Ishikawa (cell line): ENCODE results near the gene CCDC177.

Source experiments
- CEBPB ChIP-seq: IDR thresholded peaks from 2 replicates; pipeline ENCODE4 v1.6.1; 2012
- CREB1 ChIP-seq: IDR thresholded peaks from 2 replicates; pipeline ENCODE4 v1.6.1; 2012; ENCODE audit warnings: low read depth
- EGR1 ChIP-seq: IDR thresholded peaks from 2 replicates; pipeline ENCODE4 v1.6.1; 2012
- EP300 ChIP-seq: IDR thresholded peaks from 2 replicates; pipeline ENCODE4 v1.6.1; 2012; ENCODE audit warnings: borderline replicate concordance
- FOXM1 ChIP-seq: IDR thresholded peaks from 2 replicates; pipeline ENCODE4 v1.6.1; 2012; ENCODE audit warnings: low read depth, borderline replicate concordance
- RAD21 ChIP-seq: IDR thresholded peaks from 2 replicates; pipeline ENCODE4 v1.6.1; 2012; ENCODE audit warnings: low read depth
- TAF1 ChIP-seq: IDR thresholded peaks from 2 replicates; pipeline ENCODE4 v1.6.1; 2012; ENCODE audit warnings: low read depth, mild to moderate bottlenecking
- TCF12 ChIP-seq: IDR thresholded peaks from 2 replicates; pipeline ENCODE4 v1.6.1; 2012; ENCODE audit warnings: low read depth
- TEAD4 ChIP-seq: IDR thresholded peaks from 2 replicates; pipeline ENCODE4 v1.6.1; 2012
- YY1 ChIP-seq: IDR thresholded peaks from 2 replicates; pipeline ENCODE4 v1.6.1; 2012; ENCODE audit warnings: low read depth
- ZBTB7A ChIP-seq: IDR thresholded peaks from 2 replicates; pipeline ENCODE4 v1.6.1; 2012; ENCODE audit warnings: low read depth
- TF ChIP-seq, protein P1 (sequence below): IDR thresholded peaks from 2 replicates; pipeline ENCODE4 v1.6.1; 2012
- TF ChIP-seq, protein P2 (sequence below): IDR thresholded peaks from 2 replicates; pipeline ENCODE4 v1.6.1; 2012
- TF ChIP-seq, protein P3 (sequence below): IDR thresholded peaks from 2 replicates; pipeline ENCODE4 v1.6.1; 2012; ENCODE audit warnings: low read depth, mild to moderate bottlenecking

DNA sequence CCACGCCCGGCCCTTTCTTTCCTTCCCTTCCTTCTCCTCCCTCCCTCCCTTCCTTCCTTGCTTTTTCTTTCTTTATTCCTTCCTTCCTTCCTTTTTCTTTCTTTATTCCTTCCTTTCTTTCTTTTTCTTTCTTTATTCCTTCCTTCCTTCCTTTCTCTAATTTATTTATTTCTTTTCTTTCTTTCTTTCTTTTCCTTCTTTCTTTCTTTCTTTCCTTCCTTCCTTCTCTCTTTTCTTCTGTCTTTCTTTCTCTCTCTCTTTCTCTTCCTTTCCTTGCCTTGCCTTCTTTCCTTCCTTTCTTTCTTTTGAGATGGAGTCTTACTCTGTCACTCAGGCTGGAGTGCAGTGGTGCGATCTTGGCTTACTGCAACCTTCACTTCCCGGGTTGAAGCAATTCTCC lies 15.9 kb downstream of the CCDC177 start:
- TF ChIP-seq YY1 (no peak), TAF1 (no peak), RAD21 (no peak), EP300 (no peak), CREB1 (no peak), ZBTB7A (no peak), FOXM1 (no peak), EGR1 (no peak), TEAD4 (no peak), TCF12 (no peak), CEBPB (no peak)
- TF ChIP-seq, protein P1, sequence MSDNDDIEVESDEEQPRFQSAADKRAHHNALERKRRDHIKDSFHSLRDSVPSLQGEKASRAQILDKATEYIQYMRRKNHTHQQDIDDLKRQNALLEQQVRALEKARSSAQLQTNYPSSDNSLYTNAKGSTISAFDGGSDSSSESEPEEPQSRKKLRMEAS, result no peak
- TF ChIP-seq, protein P2, sequence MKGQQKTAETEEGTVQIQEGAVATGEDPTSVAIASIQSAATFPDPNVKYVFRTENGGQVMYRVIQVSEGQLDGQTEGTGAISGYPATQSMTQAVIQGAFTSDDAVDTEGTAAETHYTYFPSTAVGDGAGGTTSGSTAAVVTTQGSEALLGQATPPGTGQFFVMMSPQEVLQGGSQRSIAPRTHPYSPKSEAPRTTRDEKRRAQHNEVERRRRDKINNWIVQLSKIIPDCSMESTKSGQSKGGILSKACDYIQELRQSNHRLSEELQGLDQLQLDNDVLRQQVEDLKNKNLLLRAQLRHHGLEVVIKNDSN, result no peak
- TF ChIP-seq, protein P3, sequence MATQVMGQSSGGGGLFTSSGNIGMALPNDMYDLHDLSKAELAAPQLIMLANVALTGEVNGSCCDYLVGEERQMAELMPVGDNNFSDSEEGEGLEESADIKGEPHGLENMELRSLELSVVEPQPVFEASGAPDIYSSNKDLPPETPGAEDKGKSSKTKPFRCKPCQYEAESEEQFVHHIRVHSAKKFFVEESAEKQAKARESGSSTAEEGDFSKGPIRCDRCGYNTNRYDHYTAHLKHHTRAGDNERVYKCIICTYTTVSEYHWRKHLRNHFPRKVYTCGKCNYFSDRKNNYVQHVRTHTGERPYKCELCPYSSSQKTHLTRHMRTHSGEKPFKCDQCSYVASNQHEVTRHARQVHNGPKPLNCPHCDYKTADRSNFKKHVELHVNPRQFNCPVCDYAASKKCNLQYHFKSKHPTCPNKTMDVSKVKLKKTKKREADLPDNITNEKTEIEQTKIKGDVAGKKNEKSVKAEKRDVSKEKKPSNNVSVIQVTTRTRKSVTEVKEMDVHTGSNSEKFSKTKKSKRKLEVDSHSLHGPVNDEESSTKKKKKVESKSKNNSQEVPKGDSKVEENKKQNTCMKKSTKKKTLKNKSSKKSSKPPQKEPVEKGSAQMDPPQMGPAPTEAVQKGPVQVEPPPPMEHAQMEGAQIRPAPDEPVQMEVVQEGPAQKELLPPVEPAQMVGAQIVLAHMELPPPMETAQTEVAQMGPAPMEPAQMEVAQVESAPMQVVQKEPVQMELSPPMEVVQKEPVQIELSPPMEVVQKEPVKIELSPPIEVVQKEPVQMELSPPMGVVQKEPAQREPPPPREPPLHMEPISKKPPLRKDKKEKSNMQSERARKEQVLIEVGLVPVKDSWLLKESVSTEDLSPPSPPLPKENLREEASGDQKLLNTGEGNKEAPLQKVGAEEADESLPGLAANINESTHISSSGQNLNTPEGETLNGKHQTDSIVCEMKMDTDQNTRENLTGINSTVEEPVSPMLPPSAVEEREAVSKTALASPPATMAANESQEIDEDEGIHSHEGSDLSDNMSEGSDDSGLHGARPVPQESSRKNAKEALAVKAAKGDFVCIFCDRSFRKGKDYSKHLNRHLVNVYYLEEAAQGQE, result no peak
